Measurements from ENCODE around the gene PRR23A.

The PRR23A gene

DNA sequence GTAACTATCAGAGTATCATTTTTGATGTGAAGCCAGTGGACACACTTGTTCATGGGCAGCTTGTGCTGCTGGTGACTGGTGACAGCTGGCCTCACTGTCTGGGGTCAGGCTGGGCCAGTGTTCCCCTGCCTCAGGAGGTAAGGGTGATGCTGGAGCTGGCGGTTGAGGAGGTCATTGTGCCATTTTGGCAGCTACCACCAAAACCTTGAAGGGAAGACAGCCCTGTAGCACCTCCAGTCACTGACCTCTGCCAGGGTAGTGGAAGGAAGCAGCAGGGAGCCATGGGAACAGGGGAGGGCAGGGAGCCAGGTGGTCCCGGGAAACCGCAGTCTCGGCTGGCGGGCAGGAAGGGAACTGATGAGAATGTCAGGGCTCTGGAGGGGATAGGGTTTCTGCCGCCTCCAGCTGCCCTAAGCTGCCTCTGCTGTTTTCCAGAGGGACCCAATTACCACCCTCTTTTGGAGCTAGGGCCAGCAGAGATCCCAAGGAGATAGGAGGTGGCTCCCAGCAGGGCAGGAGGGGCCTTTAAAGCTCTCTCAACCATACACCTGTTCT lies 34.2 kb downstream of the PRR23A start:
- DNase-seq: no peak

- DNase-seq: no peak
Measured at GRCh38 chr3:138964923-138965322, 41.1 kb downstream of the PRR23A start.

GRCh38 chr3:138964264-138964663 lies 41.8 kb downstream of the PRR23A start:
- DNase-seq: no peak

DNA sequence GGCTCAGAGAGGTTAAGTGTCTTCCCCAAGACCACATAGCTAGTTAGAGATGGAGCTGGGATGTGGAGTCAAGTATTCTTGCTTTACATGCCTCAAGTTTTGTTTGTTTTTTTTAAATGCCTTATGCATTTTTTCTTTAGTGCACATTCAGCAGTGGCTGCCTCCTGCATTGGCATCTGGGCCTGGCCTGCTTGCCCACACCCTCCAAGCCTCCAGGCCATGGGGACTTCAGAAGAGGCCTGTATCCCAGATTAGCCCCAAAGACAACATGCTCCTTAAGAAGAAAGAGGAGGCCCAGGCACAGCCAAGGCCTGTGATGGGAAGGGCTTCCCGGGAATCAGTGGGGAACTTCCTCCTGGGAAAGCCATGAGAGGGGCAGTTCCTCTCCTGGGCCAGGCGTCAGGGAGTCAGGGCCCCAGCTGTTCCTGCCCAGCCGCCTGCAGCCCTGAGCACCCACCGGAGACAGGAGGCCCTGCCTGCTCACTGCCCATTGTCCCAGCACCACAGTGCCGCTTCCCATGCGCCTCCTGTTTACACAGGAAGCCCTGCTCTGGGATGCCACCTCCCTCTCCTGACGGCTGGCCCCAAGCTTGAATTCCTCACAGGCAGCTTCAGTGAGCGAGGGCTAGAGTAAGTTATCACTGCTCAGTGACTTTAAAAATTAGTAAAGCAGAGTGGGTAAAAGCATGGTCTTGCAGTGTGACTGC lies 43.1 kb downstream of the PRR23A start:
- DNase-seq: no peak

- DNase-seq: no peak
Measured at GRCh38 chr3:138960417-138960852, 45.6 kb downstream of the PRR23A start.
